HPDE6-E6E7 (cell line): ENCODE measurements around the gene PPP3CA.

Experiments used
- DNase-seq: peaks from one replicate; pipeline ENCODE4 v3.0.0; 2011; ENCODE audit warnings: missing footprints; ENCODE audit errors: extremely low spot score

Gene PPP3CA

GRCh38 chr4:101175896-101176676, 171.2 kb downstream of the PPP3CA start:
- DNase-seq, result no peak

GRCh38 chr4:101174679-101175345, 172.5 kb downstream of the PPP3CA start:
- no peak for DNase-seq

GRCh38 chr4:101172369-101172768, 175.0 kb downstream of the PPP3CA start:
- DNase-seq, result no peak

GRCh38 chr4:101171747-101172146, 175.6 kb downstream of the PPP3CA start:
- DNase-seq, result no peak

GRCh38 chr4:101169044-101170014, 178.0 kb downstream of the PPP3CA start:
- peak; percentile 26 for DNase-seq

- no peak for DNase-seq
Observed at GRCh38 chr4:101163936-101164335, 183.4 kb downstream of the PPP3CA start.

- no peak for DNase-seq
Observed at GRCh38 chr4:101162990-101163380, 184.3 kb downstream of the PPP3CA start.

- DNase-seq, result no peak
Observed at GRCh38 chr4:101160792-101161592, 186.3 kb downstream of the PPP3CA start.

- DNase-seq, result no peak
Observed at GRCh38 chr4:101158507-101158906, 188.8 kb downstream of the PPP3CA start.

- no peak for DNase-seq
Observed at GRCh38 chr4:101158134-101158482, 189.2 kb downstream of the PPP3CA start.

- no peak for DNase-seq
Observed at GRCh38 chr4:101157415-101158133, 189.8 kb downstream of the PPP3CA start.

GRCh38 chr4:101156619-101157310, 190.6 kb downstream of the PPP3CA start:
- DNase-seq, result no peak

GRCh38 chr4:101155945-101156344, 191.4 kb downstream of the PPP3CA start:
- no peak for DNase-seq

- peak; percentile 26 for DNase-seq
Observed at GRCh38 chr4:101155368-101155767, 192.0 kb downstream of the PPP3CA start.

- no peak for DNase-seq
Observed at GRCh38 chr4:101153653-101154052, 193.7 kb downstream of the PPP3CA start.

GRCh38 chr4:101152521-101152920, 194.8 kb downstream of the PPP3CA start:
- no peak for DNase-seq

- no peak for DNase-seq
Observed at GRCh38 chr4:101148551-101148950, 198.8 kb downstream of the PPP3CA start.

GRCh38 chr4:101147283-101147682, 200.0 kb downstream of the PPP3CA start:
- no peak for DNase-seq

GRCh38 chr4:101145021-101145420, 202.3 kb downstream of the PPP3CA start:
- DNase-seq, result no peak

GRCh38 chr4:101142259-101142658, 205.1 kb downstream of the PPP3CA start:
- DNase-seq, result no peak
